Neural progenitor cell (in vitro differentiated cells): ENCODE data around the gene STYX. TPM values are rescaled to one million over a fixed set of nuclear protein-coding genes. Genes with fewer than 3 reads are reported as not detected.

Experiments
- DNase-seq: peaks from one replicate; pipeline ENCODE4 v3.0.0-alpha.2; 2016; ENCODE audit warnings: low spot score
- H2AFZ ChIP-seq: fragments of 200-600 bp; sonication (generic); replicated peaks from 2 replicates; pipeline ENCODE4 v1.6.1; 2016; ENCODE audit warnings: antibody characterized with exemption
- H3F3A ChIP-seq: fragments of 200-600 bp; sonication (generic); 2 replicates; pipeline ENCODE4 v1.6.1; 2016; ENCODE audit warnings: antibody characterized with exemption, low read depth
- H3K27ac ChIP-seq: fragments of 200-600 bp; sonication (generic); 2 replicates; pipeline ENCODE4 v1.5.1; 2016; ENCODE audit warnings: mild to moderate bottlenecking
- H3K27me3 ChIP-seq: fragments of 200-600 bp; sonication (generic); 2 replicates; pipeline ENCODE4 v1.6.1; 2016; ENCODE audit warnings: mild to moderate bottlenecking, moderate library complexity
- H3K36me3 ChIP-seq: fragments of 200-600 bp; sonication (generic); 2 replicates; pipeline ENCODE4 v1.5.1; 2016
- H3K4me1 ChIP-seq: fragments of 200-600 bp; sonication (generic); 2 replicates; pipeline ENCODE4 v1.6.1; 2016; ENCODE audit warnings: mixed run types
- H3K4me2 ChIP-seq: fragments of 200-600 bp; sonication (generic); 2 replicates; pipeline ENCODE4 v1.6.1; 2016
- H3K4me3 ChIP-seq: fragments of 200-600 bp; sonication (generic); 2 replicates; pipeline ENCODE4 v1.5.1; 2016
- H3K79me2 ChIP-seq: fragments of 200-600 bp; sonication (generic); 2 replicates; pipeline ENCODE4 v1.6.1; 2016; ENCODE audit warnings: low read depth
- H3K9ac ChIP-seq: fragments of 200-600 bp; sonication (generic); 2 replicates; pipeline ENCODE4 v1.6.1; 2016
- H3K9me3 ChIP-seq: fragments of 200-600 bp; sonication (generic); 2 replicates; pipeline ENCODE4 v1.5.1; 2016; ENCODE audit warnings: low read depth
- H4K20me1 ChIP-seq: fragments of 200-600 bp; sonication (generic); 2 replicates; pipeline ENCODE4 v1.6.1; 2016; ENCODE audit warnings: low read depth
- H3K27ac Mint-ChIP-seq: 3 replicates; pipeline ENCODE4 v1.8.0; 2021; ENCODE audit warnings: mixed read lengths
- H3K27me3 Mint-ChIP-seq: 2 replicates; pipeline ENCODE4 v1.8.0; 2022; ENCODE audit warnings: low read depth, mild to moderate bottlenecking, inconsistent platforms, moderate library complexity, mixed read lengths; ENCODE audit not compliant: insufficient read depth
- H3K36me3 Mint-ChIP-seq: 3 replicates; pipeline ENCODE4 v1.8.0; 2021; ENCODE audit warnings: mixed read lengths
- H3K4me1 Mint-ChIP-seq: 3 replicates; pipeline ENCODE4 v1.8.0; 2021; ENCODE audit warnings: mixed read lengths
- H3K4me3 Mint-ChIP-seq: 3 replicates; pipeline ENCODE4 v1.8.0; 2021; ENCODE audit warnings: mild to moderate bottlenecking, moderate library complexity, mixed read lengths
- H3K9me3 Mint-ChIP-seq: 3 replicates; pipeline ENCODE4 v1.8.0; 2020; ENCODE audit warnings: mixed read lengths
- EZH2 ChIP-seq: fragments of 200-600 bp; sonication (generic); IDR thresholded peaks from 2 replicates; pipeline ENCODE4 v1.6.1; 2017; ENCODE audit warnings: antibody characterized with exemption, mild to moderate bottlenecking, moderate library complexity
- EZH2phosphoT487 ChIP-seq: fragments of 200-600 bp; sonication (generic); IDR thresholded peaks from 2 replicates; pipeline ENCODE4 v1.6.1; 2017; ENCODE audit warnings: antibody characterized with exemption
- total RNA-seq: library from RNA; depleted of rRNA; stranded (reverse); fragments of >200 nt; gene quantifications from 2 replicates; pipeline ENCODE4 v1.2.3, GENCODE V29; 2015; ENCODE audit warnings: low replicate concordance
- TF ChIP-seq, protein P1 (sequence below): fragments of 200-600 bp; sonication (generic); IDR thresholded peaks from 2 replicates; pipeline ENCODE4 v1.5.1; 2017; ENCODE audit warnings: antibody characterized with exemption, mild to moderate bottlenecking

The STYX gene
- total RNA-seq, 1 donor from 2014 or later, result 55.7 TPM

GRCh38 chr14:52786887-52787286, 56.9 kb downstream of the STYX start:
- H3K27ac ChIP-seq, result no peak overlapping the region
- peaks cover 14% of the 10 kb centered on the region for H4K20me1 ChIP-seq
- TF ChIP-seq EZH2phosphoT487, result no peak
- TF ChIP-seq EZH2, result no peak
- TF ChIP-seq, protein P1, sequence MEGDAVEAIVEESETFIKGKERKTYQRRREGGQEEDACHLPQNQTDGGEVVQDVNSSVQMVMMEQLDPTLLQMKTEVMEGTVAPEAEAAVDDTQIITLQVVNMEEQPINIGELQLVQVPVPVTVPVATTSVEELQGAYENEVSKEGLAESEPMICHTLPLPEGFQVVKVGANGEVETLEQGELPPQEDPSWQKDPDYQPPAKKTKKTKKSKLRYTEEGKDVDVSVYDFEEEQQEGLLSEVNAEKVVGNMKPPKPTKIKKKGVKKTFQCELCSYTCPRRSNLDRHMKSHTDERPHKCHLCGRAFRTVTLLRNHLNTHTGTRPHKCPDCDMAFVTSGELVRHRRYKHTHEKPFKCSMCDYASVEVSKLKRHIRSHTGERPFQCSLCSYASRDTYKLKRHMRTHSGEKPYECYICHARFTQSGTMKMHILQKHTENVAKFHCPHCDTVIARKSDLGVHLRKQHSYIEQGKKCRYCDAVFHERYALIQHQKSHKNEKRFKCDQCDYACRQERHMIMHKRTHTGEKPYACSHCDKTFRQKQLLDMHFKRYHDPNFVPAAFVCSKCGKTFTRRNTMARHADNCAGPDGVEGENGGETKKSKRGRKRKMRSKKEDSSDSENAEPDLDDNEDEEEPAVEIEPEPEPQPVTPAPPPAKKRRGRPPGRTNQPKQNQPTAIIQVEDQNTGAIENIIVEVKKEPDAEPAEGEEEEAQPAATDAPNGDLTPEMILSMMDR, result no peak
- H3K36me3 Mint-ChIP-seq, result no peaks in the 10 kb centered on the region
- no peak for DNase-seq
- no peak overlapping the region for H3K27ac Mint-ChIP-seq
- no peak overlapping the region for H3K9ac ChIP-seq
- no peak overlapping the region for H2AFZ ChIP-seq
- H3F3A ChIP-seq, result peaks cover 24% of the 10 kb centered on the region
- H3K4me2 ChIP-seq, result no peak overlapping the region
- no peaks in the 10 kb centered on the region for H3K27me3 ChIP-seq
- H3K9me3 ChIP-seq, result no peaks in the 10 kb centered on the region
- peaks cover 10% of the 10 kb centered on the region for H3K36me3 ChIP-seq
- peaks cover 75% of the 10 kb centered on the region for H3K79me2 ChIP-seq
- peaks cover 1% of the 10 kb centered on the region for H3K9me3 Mint-ChIP-seq
- H3K27me3 Mint-ChIP-seq, result peaks cover 9% of the 10 kb centered on the region
- no peak overlapping the region for H3K4me3 Mint-ChIP-seq
- peaks cover 19% of the 10 kb centered on the region for H3K4me1 ChIP-seq
- no peak overlapping the region for H3K4me3 ChIP-seq
- peaks cover 24% of the 10 kb centered on the region for H3K4me1 Mint-ChIP-seq

DNA sequence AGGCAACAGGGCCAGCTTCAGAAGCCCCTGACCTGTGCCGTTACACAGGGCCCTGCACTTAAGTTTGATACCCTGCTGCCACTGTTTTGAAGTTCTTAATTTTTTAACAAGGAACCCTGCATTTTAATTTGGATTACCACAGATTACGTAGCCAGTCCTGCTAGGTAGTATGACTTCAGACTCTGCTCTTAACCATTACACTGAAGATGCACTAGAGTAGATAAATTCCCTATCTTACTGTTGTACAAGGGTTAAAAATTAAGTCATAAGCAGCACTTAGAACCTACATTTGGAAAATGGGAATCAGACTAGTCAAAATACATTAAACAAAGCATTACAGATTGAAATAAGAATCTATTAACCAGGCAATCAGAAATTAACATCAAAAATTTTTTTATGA, 59.2 kb downstream of the STYX start:
- H3K9me3 Mint-ChIP-seq, result peaks cover 2% of the 10 kb centered on the region
- peak overlapping the region; percentile 17 for H3K9ac ChIP-seq
- peaks cover under 1% of the 10 kb centered on the region for H3K36me3 ChIP-seq
- DNase-seq, result peak; percentile 7
- peak overlapping the region; percentile 54 for H3K4me3 Mint-ChIP-seq
- H3F3A ChIP-seq, result peaks cover 21% of the 10 kb centered on the region
- no peak overlapping the region for H3K27ac Mint-ChIP-seq
- H3K4me3 ChIP-seq, result peak overlapping the region; percentile 79
- peaks cover 10% of the 10 kb centered on the region for H3K27me3 Mint-ChIP-seq
- TF ChIP-seq, protein P1, result no peak
- TF ChIP-seq EZH2phosphoT487, result no peak
- TF ChIP-seq EZH2, result no peak
- no peaks in the 10 kb centered on the region for H3K36me3 Mint-ChIP-seq
- H3K9me3 ChIP-seq, result no peaks in the 10 kb centered on the region
- H4K20me1 ChIP-seq, result peaks cover 14% of the 10 kb centered on the region
- H3K4me1 ChIP-seq, result peaks cover 24% of the 10 kb centered on the region
- peak overlapping the region; percentile 94 for H3K4me2 ChIP-seq
- no peaks in the 10 kb centered on the region for H3K27me3 ChIP-seq
- no peak overlapping the region for H2AFZ ChIP-seq
- no peak overlapping the region for H3K27ac ChIP-seq
- H3K4me1 Mint-ChIP-seq, result peaks cover 31% of the 10 kb centered on the region
- peaks cover 68% of the 10 kb centered on the region for H3K79me2 ChIP-seq

DNA sequence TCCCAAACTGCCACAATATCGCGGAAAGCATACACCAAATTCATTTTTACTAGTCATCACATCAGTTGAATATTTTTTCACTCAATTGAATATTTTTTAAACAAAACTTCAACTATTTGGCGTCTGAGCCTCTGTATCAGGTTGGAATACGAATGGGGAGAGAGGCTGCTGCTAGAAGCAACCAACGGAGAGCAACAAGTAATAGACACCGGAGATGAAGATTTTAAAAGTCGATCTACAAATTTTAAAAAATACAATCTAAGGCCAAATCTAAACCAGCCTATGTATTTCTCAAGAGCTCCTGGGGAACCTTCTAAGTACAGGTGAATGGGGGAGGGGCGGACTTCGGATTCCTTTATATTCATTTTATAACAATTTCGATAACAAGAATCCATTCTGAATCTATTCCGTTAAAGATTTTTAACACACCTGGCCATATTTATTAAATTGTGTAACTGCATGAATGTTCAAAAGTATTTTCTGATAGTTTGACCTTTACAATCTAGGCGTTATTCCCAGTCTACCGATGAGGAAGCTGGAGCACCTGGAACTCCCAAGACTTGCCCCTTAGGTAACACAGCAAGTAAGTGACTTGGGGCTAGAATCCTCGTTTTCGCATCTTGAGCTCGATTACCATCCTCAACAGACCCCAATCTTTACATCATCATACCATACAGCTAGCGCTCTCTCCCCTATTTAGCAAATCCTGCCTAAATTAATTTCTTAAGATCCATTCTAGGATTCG, 60.2 kb downstream of the STYX start:
- TF ChIP-seq, protein P1, result no peak

More for the DNA sequence above, 60.2 kb downstream of the STYX start:
- Histone ChIP-seq H4K20me1 (peaks cover 14% of the 10 kb centered on the region), H3K4me1 (peaks cover 24% of the 10 kb centered on the region), H3K27me3 (no peaks in the 10 kb centered on the region), H3K9me3 (no peaks in the 10 kb centered on the region), H3K4me2 (peak overlapping the region; percentile 94), H3K79me2 (peaks cover 58% of the 10 kb centered on the region), H3F3A (peaks cover 20% of the 10 kb centered on the region), H3K4me3 (peak overlapping the region; percentile 79), H3K27ac (no peak overlapping the region), H2AFZ (peak overlapping the region; percentile 89), H3K36me3 (no peaks in the 10 kb centered on the region), H3K9ac (peak overlapping the region; percentile 43)
- Mint-ChIP-seq H3K4me1 (peaks cover 31% of the 10 kb centered on the region), H3K4me3 (peak overlapping the region; percentile 97), H3K36me3 (no peaks in the 10 kb centered on the region), H3K9me3 (peaks cover 2% of the 10 kb centered on the region), H3K27ac (no peak overlapping the region), H3K27me3 (peaks cover 11% of the 10 kb centered on the region)
- DNase-seq, result peak; percentile 34
